Measurements from ENCODE around the gene TRPV6.

Gene TRPV6

GRCh38 chr7:142908290-142908689, 22.7 kb upstream of the TRPV6 start:
- DNase-seq (ENCODE audit: low read depth) = no peak

GRCh38 chr7:142906643-142907042, 21.1 kb upstream of the TRPV6 start:
- no peak for DNase-seq (ENCODE audit: low read depth)

- no peak for DNase-seq (ENCODE audit: low read depth)
These were observed 20.2 kb upstream of the TRPV6 start for GRCh38 chr7:142905759-142906158.

GRCh38 chr7:142904128-142904527, 18.6 kb upstream of the TRPV6 start:
- no peak for DNase-seq (ENCODE audit: low read depth)

- DNase-seq (ENCODE audit: low read depth) = no peak
These were observed 16.1 kb upstream of the TRPV6 start for GRCh38 chr7:142901426-142902259.

- no peak for DNase-seq (ENCODE audit: low read depth)
These were observed 14.1 kb upstream of the TRPV6 start for GRCh38 chr7:142899661-142900060.

GRCh38 chr7:142898377-142899170, 13.0 kb upstream of the TRPV6 start:
- no peak for DNase-seq (ENCODE audit: low read depth)

GRCh38 chr7:142897691-142898090, 12.1 kb upstream of the TRPV6 start:
- no peak for DNase-seq (ENCODE audit: low read depth)

GRCh38 chr7:142896741-142897379, 11.3 kb upstream of the TRPV6 start:
- no peak for DNase-seq (ENCODE audit: low read depth)

- no peak for DNase-seq (ENCODE audit: low read depth)
These were observed 10.6 kb upstream of the TRPV6 start for GRCh38 chr7:142896151-142896550.

GRCh38 chr7:142894985-142895593, 9.5 kb upstream of the TRPV6 start:
- no peak for DNase-seq (ENCODE audit: low read depth)

- DNase-seq (ENCODE audit: low read depth) = no peak
These were observed 8.8 kb upstream of the TRPV6 start for GRCh38 chr7:142894112-142894984.

- no peak for DNase-seq (ENCODE audit: low read depth)
These were observed 7.4 kb upstream of the TRPV6 start for GRCh38 chr7:142892951-142893350.

GRCh38 chr7:142891490-142892082, 6.0 kb upstream of the TRPV6 start:
- DNase-seq (ENCODE audit: low read depth) = no peak

- DNase-seq (ENCODE audit: low read depth) = no peak
These were observed 5.4 kb upstream of the TRPV6 start for GRCh38 chr7:142890874-142891485.

GRCh38 chr7:142889816-142890215, 4.3 kb upstream of the TRPV6 start:
- no peak for DNase-seq (ENCODE audit: low read depth)

- DNase-seq (ENCODE audit: low read depth) = no peak
These were observed 1.9 kb upstream of the TRPV6 start for GRCh38 chr7:142887282-142888015.

- no peak for DNase-seq (ENCODE audit: low read depth)
These were observed 1.3 kb upstream of the TRPV6 start for GRCh38 chr7:142886866-142887265.

- no peak for DNase-seq (ENCODE audit: low read depth)
These were observed 1.3 kb downstream of the TRPV6 start for GRCh38 chr7:142884286-142884640.
